BLaER1 treated with 17β-estradiol and CSF1 and Interleukin-3, amounts not matched to agents 10 nM and 100 nM (cell line): Measurements from ENCODE around the gene DNM3.

Source experiments
- H3K27ac ChIP-seq, 11 experiments: shearing (Covaris generic); formaldehyde crosslinking; 2 replicates each; pipeline ENCODE4 v1.8.1; 2022
- H3K27me3 ChIP-seq, 11 experiments: shearing (Covaris generic); formaldehyde crosslinking; 2 replicates each; pipeline ENCODE4 v1.8.1; 2022
- H3K36me3 ChIP-seq, 11 experiments: shearing (Covaris generic); formaldehyde crosslinking; 2 replicates each; pipeline ENCODE4 v1.8.1; 2022
- H3K4me1 ChIP-seq, 10 experiments: shearing (Covaris generic); formaldehyde crosslinking; 2 replicates each; pipeline ENCODE4 v1.8.1; 2022
- H3K4me2 ChIP-seq, 11 experiments: shearing (Covaris generic); formaldehyde crosslinking; 2 replicates each; pipeline ENCODE4 v1.8.1; 2022
- H3K4me3 ChIP-seq, 10 experiments: shearing (Covaris generic); formaldehyde crosslinking; 2 replicates each; pipeline ENCODE4 v1.8.1; 2022
- H3K9ac ChIP-seq, 11 experiments: shearing (Covaris generic); formaldehyde crosslinking; 2 replicates each; pipeline ENCODE4 v1.8.1; 2022
- H3K9me3 ChIP-seq, 11 experiments: shearing (Covaris generic); formaldehyde crosslinking; replicated peaks in 1 of 11; 2 replicates each; pipeline ENCODE4 v1.8.1; 2022
- H4K20me1 ChIP-seq, 11 experiments: shearing (Covaris generic); formaldehyde crosslinking; 2 replicates each; pipeline ENCODE4 v1.8.1; 2022
- Cebpa-rat ChIP-seq, 11 experiments: shearing (Covaris generic); IDR thresholded peaks; 2 replicates each; pipeline ENCODE4 v1.8.1; 2022

Gene DNM3

DNA sequence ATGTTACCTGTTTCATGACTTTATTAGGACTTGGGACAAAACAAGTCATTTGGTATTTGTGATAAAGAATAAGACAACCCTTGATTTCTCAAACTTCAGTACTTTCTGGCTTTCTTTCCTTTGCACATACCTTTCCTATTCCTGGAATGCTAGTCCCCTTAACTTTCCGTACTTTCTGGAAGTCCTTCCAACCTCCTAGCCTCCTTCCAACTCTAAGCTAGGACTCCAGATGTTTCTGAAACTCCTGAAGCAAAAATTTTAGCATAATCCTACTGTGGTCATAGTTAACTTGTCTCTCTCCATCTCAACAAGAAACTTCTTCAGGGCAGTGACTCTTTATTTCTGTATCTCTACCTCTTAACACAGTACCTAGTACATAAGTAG, 559.4 kb downstream of the DNM3 start:
- H3K4me3 ChIP-seq = no peak overlapping the region
- no peaks in the 10 kb centered on the region; a peak in 1 of 22 replicates for H3K36me3 ChIP-seq
- TF ChIP-seq Cebpa-rat (IDR thresholded peaks at IDR 0.05) = no peak
- peaks cover 7 to 40% (median 14%) of the 10 kb centered on the region in 10 experiments; a peak in 17 of 20 replicates for H3K4me1 ChIP-seq
- no peak overlapping the region for H3K27ac ChIP-seq
- no peaks in the 10 kb centered on the region for H4K20me1 ChIP-seq
- no peaks in the 10 kb centered on the region for H3K27me3 ChIP-seq
- 0 out of 22 replicates have a peak overlapping the region, but pooled peaks of 1 of the 11 experiments have one; percentile 15 for H3K9ac ChIP-seq
- H3K4me2 ChIP-seq = peak overlapping the region in 3 of 11 experiments; percentile 13 to 59 (median 58); a peak in 5 of 22 replicates
- no peaks in the 10 kb centered on the region for H3K9me3 ChIP-seq

DNA sequence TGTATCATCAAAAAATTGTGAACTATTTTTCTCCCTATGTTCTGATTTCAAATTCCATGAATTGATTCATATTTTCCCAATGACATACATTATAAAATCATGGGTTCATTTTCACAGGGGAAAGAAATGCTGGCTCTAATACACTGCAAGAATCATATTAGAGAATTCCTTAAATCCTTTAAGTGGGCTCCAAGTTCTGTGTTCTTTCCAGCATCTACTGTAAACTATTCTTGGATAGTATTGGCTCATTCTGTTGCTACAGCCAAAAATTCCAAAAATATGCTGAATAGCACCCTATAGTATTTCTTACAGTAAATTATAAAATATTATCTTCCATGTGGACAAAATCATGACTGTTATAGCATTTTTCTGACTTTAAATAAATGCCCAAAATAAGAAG, 560.2 kb downstream of the DNM3 start:
- H3K27ac ChIP-seq = no peak overlapping the region
- H3K9me3 ChIP-seq = no peaks in the 10 kb centered on the region
- H4K20me1 ChIP-seq = no peaks in the 10 kb centered on the region
- no peaks in the 10 kb centered on the region; a peak in 1 of 22 replicates for H3K36me3 ChIP-seq
- no peak overlapping the region for H3K4me2 ChIP-seq
- no peak for TF ChIP-seq Cebpa-rat (IDR thresholded peaks at IDR 0.05)
- H3K9ac ChIP-seq = no peak overlapping the region
- peaks cover 7 to 40% (median 14%) of the 10 kb centered on the region in 10 experiments; a peak in 17 of 20 replicates for H3K4me1 ChIP-seq
- no peak overlapping the region for H3K4me3 ChIP-seq
- H3K27me3 ChIP-seq = no peaks in the 10 kb centered on the region

DNA sequence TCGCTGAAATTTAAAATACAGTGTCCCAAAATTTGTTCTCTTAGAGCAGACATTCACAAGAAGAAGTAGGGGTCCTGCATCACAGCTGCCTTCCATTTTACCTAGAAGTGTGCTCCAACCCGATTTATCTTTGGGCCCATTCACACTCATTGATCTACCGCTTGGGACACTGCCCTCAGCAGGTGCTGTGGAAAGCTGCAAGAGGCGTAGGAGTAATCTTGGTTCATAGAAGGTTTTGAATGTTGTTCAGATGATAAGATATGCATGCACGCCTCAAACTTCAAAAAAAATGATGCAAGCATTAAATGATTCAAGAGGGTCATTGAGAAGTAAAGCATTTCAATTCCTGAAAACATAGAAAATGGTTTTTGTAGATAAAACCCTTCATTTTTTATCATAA, 560.6 kb downstream of the DNM3 start:
- Histone ChIP-seq H3K9ac (no peak overlapping the region), H3K27me3 (no peaks in the 10 kb centered on the region), H3K4me1 (peaks cover 7 to 38% (median 14%) of the 10 kb centered on the region in 10 experiments; a peak in 17 of 20 replicates), H3K9me3 (no peaks in the 10 kb centered on the region), H3K27ac (no peak overlapping the region), H3K4me2 (no peak overlapping the region), H4K20me1 (no peaks in the 10 kb centered on the region), H3K4me3 (no peak overlapping the region), H3K36me3 (no peaks in the 10 kb centered on the region; a peak in 1 of 22 replicates)
- no peak for TF ChIP-seq Cebpa-rat (IDR thresholded peaks at IDR 0.05)

DNA sequence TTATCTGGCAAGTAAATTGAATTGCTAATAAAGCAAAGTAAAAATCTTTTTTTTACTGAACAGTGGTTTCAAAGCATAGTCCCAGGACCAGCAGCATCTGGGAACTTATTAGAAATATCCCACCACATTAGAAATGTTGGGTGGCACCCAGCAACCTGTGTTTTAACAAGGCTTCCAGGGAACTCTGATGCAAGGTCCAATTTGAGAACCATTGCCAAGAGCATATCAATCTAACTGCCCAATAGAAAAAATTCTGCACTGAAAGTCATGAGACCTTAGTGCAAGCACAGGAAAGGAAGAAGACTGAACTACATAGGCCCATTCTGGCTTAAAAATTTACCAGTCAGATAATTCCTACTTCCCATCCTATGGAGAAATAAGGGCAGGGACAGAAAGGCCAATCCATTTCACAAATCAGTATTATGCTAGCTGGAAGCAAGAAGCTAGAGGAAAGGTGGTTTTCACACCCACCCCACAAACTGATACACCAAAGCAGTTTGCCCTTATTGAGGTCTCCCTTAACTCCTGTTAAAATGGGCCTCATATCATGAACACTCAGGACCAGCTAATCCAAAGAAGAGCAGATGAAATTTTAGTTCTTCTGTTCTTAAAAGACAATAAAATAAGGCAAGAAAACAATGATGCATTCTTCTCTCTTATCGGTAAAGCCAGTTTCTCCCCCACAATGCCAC, 561.7 kb downstream of the DNM3 start:
- TF ChIP-seq Cebpa-rat (IDR thresholded peaks at IDR 0.05) = no peak
- Histone ChIP-seq H3K4me2 (no peak overlapping the region), H3K36me3 (no peaks in the 10 kb centered on the region; a peak in 1 of 22 replicates), H3K27me3 (no peaks in the 10 kb centered on the region), H3K9ac (no peak overlapping the region), H4K20me1 (no peaks in the 10 kb centered on the region), H3K9me3 (no peaks in the 10 kb centered on the region), H3K4me1 (peaks cover 7 to 29% (median 14%) of the 10 kb centered on the region in 10 experiments; a peak in 17 of 20 replicates), H3K27ac (no peak overlapping the region), H3K4me3 (no peak overlapping the region)

DNA sequence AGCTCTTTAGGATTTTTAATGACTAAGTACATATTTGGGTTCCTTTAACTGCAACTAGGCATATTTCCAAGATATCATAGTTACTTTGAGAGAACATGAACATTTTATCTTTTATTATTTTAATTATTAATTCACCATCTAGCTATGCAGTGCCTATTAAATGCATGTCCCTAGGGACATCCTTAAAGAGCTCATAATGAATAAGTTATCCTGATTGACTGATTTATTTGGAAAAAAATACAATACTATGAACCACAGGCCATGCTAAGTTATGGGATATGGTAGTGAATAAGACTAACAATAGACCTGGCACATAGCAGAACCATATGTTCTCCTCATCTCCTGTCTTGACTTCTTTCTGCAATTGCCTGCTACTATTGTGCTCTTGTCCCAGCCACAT, 562.8 kb downstream of the DNM3 start:
- Histone ChIP-seq H3K36me3 (no peaks in the 10 kb centered on the region), H3K9ac (no peak overlapping the region)

DNA sequence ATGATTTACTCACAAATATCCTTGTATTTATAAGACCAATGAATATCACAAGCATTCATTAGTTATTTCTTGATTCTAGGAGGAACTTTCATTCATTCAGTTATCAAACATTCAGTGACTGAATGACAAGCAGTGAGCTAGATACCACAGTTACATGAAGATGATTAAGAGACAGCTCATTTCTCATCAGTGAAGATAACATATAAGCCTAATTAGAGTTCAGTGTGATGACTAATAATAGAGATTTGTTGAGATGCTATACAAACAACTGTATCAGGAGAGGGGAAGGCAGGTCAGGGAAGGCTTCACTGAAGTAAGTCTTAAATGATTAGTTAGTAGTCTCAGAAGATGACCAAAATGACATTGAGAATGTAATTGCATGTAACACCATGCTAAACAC, 564.6 kb downstream of the DNM3 start:
- no peaks in the 10 kb centered on the region; a peak in 1 of 20 replicates for H3K4me1 ChIP-seq
- no peak for TF ChIP-seq Cebpa-rat (IDR thresholded peaks at IDR 0.05)
- no peaks in the 10 kb centered on the region for H3K36me3 ChIP-seq
- H3K27me3 ChIP-seq = no peaks in the 10 kb centered on the region
- no peak overlapping the region for H3K27ac ChIP-seq
- H3K9ac ChIP-seq = no peak overlapping the region
- H3K4me2 ChIP-seq = no peak overlapping the region
- H3K4me3 ChIP-seq = no peak overlapping the region
- H4K20me1 ChIP-seq = no peaks in the 10 kb centered on the region
- H3K9me3 ChIP-seq = no peaks in the 10 kb centered on the region

More for the DNA sequence above, 562.8 kb downstream of the DNM3 start:
- no peaks in the 10 kb centered on the region for H3K9me3 ChIP-seq
- H3K27ac ChIP-seq = no peak overlapping the region
- no peak for TF ChIP-seq Cebpa-rat (IDR thresholded peaks at IDR 0.05)
- H4K20me1 ChIP-seq = no peaks in the 10 kb centered on the region
- H3K4me2 ChIP-seq = no peak overlapping the region
- H3K4me3 ChIP-seq = no peak overlapping the region
- H3K4me1 ChIP-seq = peaks cover 7 to 18% (median 14%) of the 10 kb centered on the region in 10 experiments; a peak in 17 of 20 replicates
- H3K27me3 ChIP-seq = no peaks in the 10 kb centered on the region

DNA sequence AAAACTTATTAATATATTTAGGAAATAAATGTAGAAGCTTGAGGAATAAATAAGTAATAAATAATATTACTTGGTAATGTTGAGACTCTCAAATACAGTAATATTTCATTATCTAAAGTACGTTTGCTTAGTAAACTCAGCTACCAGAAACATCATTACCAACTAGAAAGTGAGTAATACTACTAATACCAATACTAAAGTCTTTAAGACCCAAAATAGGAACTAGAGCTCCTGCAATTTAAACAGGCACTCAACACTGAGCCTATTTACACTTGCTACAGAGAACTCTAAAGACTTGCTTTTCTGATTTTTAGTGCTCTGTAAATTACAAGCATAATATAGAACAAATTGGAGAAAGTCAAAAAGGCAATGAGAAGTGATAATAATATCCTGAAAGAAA, 565.7 kb downstream of the DNM3 start:
- Histone ChIP-seq H3K9ac (no peak overlapping the region), H4K20me1 (no peaks in the 10 kb centered on the region), H3K4me2 (no peak overlapping the region), H3K4me1 (no peaks in the 10 kb centered on the region), H3K27ac (no peak overlapping the region), H3K9me3 (no peaks in the 10 kb centered on the region), H3K27me3 (no peaks in the 10 kb centered on the region), H3K4me3 (no peak overlapping the region), H3K36me3 (no peaks in the 10 kb centered on the region)
- no peak for TF ChIP-seq Cebpa-rat (IDR thresholded peaks at IDR 0.05)

DNA sequence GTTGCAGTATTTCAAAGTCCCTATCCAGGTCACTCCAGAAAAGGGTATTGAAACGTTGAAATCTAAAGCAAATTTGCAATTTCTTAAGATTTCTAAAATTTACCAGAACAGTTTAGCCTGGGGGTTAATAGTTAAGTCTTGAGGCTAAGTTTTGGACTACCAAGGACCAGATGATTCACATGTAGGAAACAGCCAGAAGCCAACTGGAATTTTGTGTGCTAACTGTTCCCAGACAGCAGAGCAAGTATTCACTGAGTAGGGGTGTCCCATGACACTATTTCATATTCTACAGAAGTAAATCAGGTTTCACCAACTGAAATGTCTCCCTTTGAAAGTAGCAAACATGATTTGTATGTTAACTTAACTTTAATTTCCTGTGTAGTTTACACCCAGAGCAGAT, 567.7 kb downstream of the DNM3 start:
- Histone ChIP-seq H3K9me3 (no peaks in the 10 kb centered on the region), H3K4me3 (no peak overlapping the region), H3K27me3 (no peaks in the 10 kb centered on the region), H3K4me1 (no peaks in the 10 kb centered on the region), H3K27ac (no peak overlapping the region), H3K9ac (no peak overlapping the region), H4K20me1 (no peaks in the 10 kb centered on the region), H3K36me3 (no peaks in the 10 kb centered on the region), H3K4me2 (no peak overlapping the region)
- TF ChIP-seq Cebpa-rat (IDR thresholded peaks at IDR 0.05) = no peak

DNA sequence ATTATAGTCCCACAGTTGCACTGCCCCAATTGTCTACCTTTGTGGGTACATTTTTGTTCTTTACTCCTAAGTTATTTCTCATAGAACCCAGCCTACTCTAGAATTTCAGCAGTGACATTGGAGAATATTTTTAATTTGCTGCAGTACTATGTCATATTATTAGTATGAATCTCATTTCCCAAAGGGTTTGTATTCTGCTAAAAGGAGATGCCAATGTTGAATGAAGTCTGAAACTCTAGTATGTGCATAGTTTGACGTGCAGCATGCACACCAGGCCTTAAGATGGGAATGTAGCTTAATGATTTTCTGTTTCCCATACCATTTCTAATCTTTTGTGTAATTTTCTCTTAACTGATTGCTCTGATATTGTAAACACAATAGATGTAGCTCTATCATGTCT, 568.7 kb downstream of the DNM3 start:
- Histone ChIP-seq H3K9ac (no peak overlapping the region), H3K9me3 (no peaks in the 10 kb centered on the region), H3K36me3 (no peaks in the 10 kb centered on the region), H3K4me2 (no peak overlapping the region), H3K4me1 (no peaks in the 10 kb centered on the region), H3K27ac (no peak overlapping the region), H4K20me1 (no peaks in the 10 kb centered on the region), H3K27me3 (no peaks in the 10 kb centered on the region), H3K4me3 (no peak overlapping the region)
- TF ChIP-seq Cebpa-rat (IDR thresholded peaks at IDR 0.05) = no peak

DNA sequence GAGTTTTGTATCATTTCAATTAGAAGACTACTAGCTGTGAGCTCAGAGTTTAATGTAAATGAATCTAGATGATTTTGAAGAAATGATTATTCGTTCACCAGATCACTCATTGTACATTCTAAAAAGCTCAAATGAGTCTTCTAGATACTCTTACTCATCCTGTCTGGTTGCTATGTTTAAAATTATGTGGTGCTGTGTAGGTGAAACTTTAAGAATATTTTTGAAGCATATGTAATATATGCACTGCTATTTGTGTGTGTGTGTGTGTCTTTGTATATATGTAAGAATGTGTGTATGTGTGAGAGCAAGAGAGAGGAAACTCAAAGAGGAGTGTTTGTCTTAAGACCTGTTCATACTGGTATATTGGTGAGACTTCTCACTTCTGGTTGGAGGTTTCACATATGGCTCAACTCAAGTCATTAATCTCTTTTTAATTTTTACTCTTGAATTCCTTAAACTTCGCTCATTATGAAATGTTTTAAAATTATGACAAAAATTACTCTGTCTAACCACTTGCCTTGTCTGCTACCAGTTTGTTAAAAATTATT, 570.6 kb downstream of the DNM3 start:
- Histone ChIP-seq H3K36me3 (no peaks in the 10 kb centered on the region), H3K4me1 (no peaks in the 10 kb centered on the region), H3K9me3 (no peaks in the 10 kb centered on the region), H3K4me2 (no peak overlapping the region), H4K20me1 (no peaks in the 10 kb centered on the region), H3K4me3 (no peak overlapping the region), H3K27ac (no peak overlapping the region), H3K9ac (no peak overlapping the region), H3K27me3 (no peaks in the 10 kb centered on the region)
- no peak for TF ChIP-seq Cebpa-rat (IDR thresholded peaks at IDR 0.05)
